ENCODE measurements around the gene ANAPC7. TPM values are rescaled to one million over a fixed set of nuclear protein-coding genes. Genes with fewer than 3 reads are reported as not detected.

The ANAPC7 gene
- total and polyA plus RNA-seq, 2 of the 13 experiments (the other 11 are each of a cell fraction or from before 2014, with no cell fraction given), result 40.0 to 69.1 TPM

- FAIRE-seq (no peak), ATAC-seq (no peak), DNase-seq (ENCODE audit: low spot score) (no peak)
- H3K27ac ChIP-seq (ENCODE audit: extremely low read length, insufficient read depth, low read length), result no peak overlapping the region
- in situ Hi-C loops (cut with HindIII; ENCODE audit: extremely low pct_ligation_motif_present, low pct_unique_long_range_greater_than_20kb) (loop anchor here (5.0 kb wide), 1 partner anchor 36 kb away; no protein-coding TSS in a partner anchor), intact Hi-C loops (cut with micrococcal nuclease; ENCODE audit: unreplicated experiment) (no loop called here)
- H3K4me3 ChIP-seq (replicated peaks in 1 of 3; ENCODE audit: insufficient read depth in 1 of 3, low read depth in 2 of 3, low read length in 3 of 3), result no peak overlapping the region
- POLR2A ChIA-PET, result no interaction called here
- H3K4me1 ChIP-seq (ENCODE audit: insufficient read depth, low read length), result peaks cover 25% of the 10 kb centered on the region
- no peak overlapping the region for H2AFZ ChIP-seq (ENCODE audit: low read length)
- CTCF ChIA-PET (ENCODE audit: low intra/inter-chr PET ratio, low total read pairs), result no interaction called here
- BruUV-seq (replicated peaks), result no TSS peak
- H3K9me3 ChIP-seq (ENCODE audit: low read length), result no peaks in the 10 kb centered on the region
- H3K9ac ChIP-seq (ENCODE audit: insufficient read depth, low read depth, low read length), result no peak overlapping the region
- TF ChIP-seq ZNF646 (CRISPR knock-in tag; IDR thresholded peaks at IDR 0.05) (no peak), NR2F6 (IDR thresholded peaks at IDR 0.05) (no peak), NR2F6 (CRISPR knock-in tag; IDR thresholded peaks at IDR 0.05) (no peak), ZNF280D (CRISPR knock-in tag; IDR thresholded peaks at IDR 0.05) (no peak), ZNF749 (CRISPR knock-in tag; IDR thresholded peaks at IDR 0.05; ENCODE audit: borderline replicate concordance) (no peak)
- H4K20me1 ChIP-seq (ENCODE audit: insufficient read depth, low read length), result no peaks in the 10 kb centered on the region
- H3K4me2 ChIP-seq (ENCODE audit: low read depth, low read length), result no peak overlapping the region
- H3K79me2 ChIP-seq (ENCODE audit: insufficient read depth, low read length), result peaks cover 7% of the 10 kb centered on the region
- peaks cover 37 to 93% of the 10 kb centered on the region in 2 experiments for H3K36me3 ChIP-seq (replicated peaks in 1 of 2; ENCODE audit: control insufficient read depth in 1 of 2, insufficient read depth in 2 of 2, low read length in 2 of 2)
- H3K27me3 ChIP-seq (ENCODE audit: control insufficient read depth in 1 of 2, insufficient read depth in 2 of 2, low read length in 2 of 2), result no peaks in the 10 kb centered on the region
Observed at GRCh38 chr12:110333201-110333600, 70.3 kb downstream of the ANAPC7 start.

All from HepG2 (cell line).